Adrenal gland (tissue), 12 donors: ENCODE measurements around the gene NOVA2. TPM values are rescaled to one million over a fixed set of nuclear protein-coding genes. Genes with fewer than 3 reads are reported as not detected.

Experiments used
- DNase-seq, 7 donors: peaks; one replicate each; pipeline ENCODE4 v3.0.0-alpha.2; 2019 to 2020
- H3K27ac ChIP-seq, 5 donors: fragments of 200-600 bp; sonication (generic) in 4 of 5; 1 replicate in 3 of 5; 2 replicates in 2 of 5; pipeline versions ENCODE4 v1.5.1 to v1.8.0; 2016 to 2020; ENCODE audit warnings: mild to moderate bottlenecking in 1 of 5
- H3K27me3 ChIP-seq: fragments of 200-600 bp; 2 replicates; pipeline ENCODE4 v1.8.0; 2021
- H3K36me3 ChIP-seq, 2 donors: fragments of 200-600 bp; replicated peaks in 1 of 2; 1 replicate in 1 of 2; 2 replicates in 1 of 2; pipeline versions ENCODE4 v1.5.1 to v1.8.0; 2018 to 2022
- H3K4me1 ChIP-seq, 2 donors: fragments of 200-600 bp; replicated peaks in 1 of 2; 1 replicate in 1 of 2; 2 replicates in 1 of 2; pipeline versions ENCODE4 v1.5.1 to v1.8.0; 2018 to 2021
- H3K4me3 ChIP-seq, 4 donors: fragments of 200-600 bp; sonication (generic) in 3 of 4; one replicate each; pipeline ENCODE4 v1.5.1; 2016 to 2018
- H3K9me3 ChIP-seq, 3 donors: fragments of 200-600 bp; sonication (generic) in 1 of 3; replicated peaks in 1 of 3; 1 replicate in 2 of 3; 2 replicates in 1 of 3; pipeline versions ENCODE4 v1.5.1 to v1.8.0; 2016 to 2021
- POLR2A ChIP-seq, 2 donors: fragments of 450-650 bp; IDR thresholded peaks; one replicate each; pipeline ENCODE4 v1.6.1; 2017; ENCODE audit warnings: antibody characterized with exemption in 2 of 2, mild to moderate bottlenecking in 2 of 2, moderate library complexity in 1 of 2
- WGBS, 4 donors: extraction: QIAGEN DNeasy Blood & Tissue Kit in 2 of 4; methylation state at CpG; one replicate each; pipeline versions ENCODE4 v1.1.5 to v1.1.7; 2013 to 2017; 5-methylcytosine and 5-hydroxymethylcytosine counted together
- intact Hi-C, 2 donors: fragments of 100-400 bp; cut with DNase I; formaldehyde crosslinking; loops; one replicate each; pipeline versions ENCODE4 v1.14.1 to v1.15.0; 2022 to 2023
- polyA plus RNA-seq, 3 donors: library from polyadenylated mRNA; stranded (reverse); fragments of 200-250 nt in 2 of 3; fragments of 350-450 nt in 1 of 3; fragmentation: Illumina TruSeq in 1 of 3; extraction: RNeasy Lipid Tissue Mini Kit (QIAGEN cat#74804) in 1 of 3; gene quantifications; one replicate each; pipeline ENCODE4 v1.2.3, GENCODE V29; 2013 to 2014
- total RNA-seq, 9 donors: library from RNA; depleted of rRNA in 4 of 9; stranded (reverse); fragments of >200 nt in 4 of 9; fragments of 120-200 nt in 1 of 9; fragmentation: NEBNext Ultra II Directional in 1 of 9; extraction: Animal tissue kit (Norgen Biotek cat#: 25700) in 1 of 9; gene quantifications; one replicate each; pipeline versions ENCODE4 v1.1.0 to v1.2.4, GENCODE V29; 2013 to 2023
- TF ChIP-seq, protein P1 (sequence below), 6 experiments: fragments of 450-650 bp in 4 of 6; fragments of 200-600 bp in 2 of 6; sonication (generic) in 1 of 6; IDR thresholded peaks; 1 replicate in 5 of 6; 2 replicates in 1 of 6; pipeline versions ENCODE4 v1.5.1 to v1.8.0; 2016 to 2021; ENCODE audit warnings: antibody characterized with exemption in 6 of 6, mild to moderate bottlenecking in 2 of 6, moderate library complexity in 1 of 6
- donor health status: healthy with polysubstance abuse.
- donor health status: Bipolar disorder and iron deficiency.
- donor health status: DM: yes; HTN: yes; CAD: no.
- donor health status: DM: no; HTN: no; CAD: no.
- donor health status: DM: no; HTN: no; CAD: no.
- donor health status: DM: yes; HTN: yes; CAD: no.

Gene NOVA2
- total and polyA plus RNA-seq, 12 donors, result 0.54 to 10.8 (median 2.4) TPM

GRCh38 chr19:45901432-45901911 is 72.2 kb downstream of the NOVA2 start:
- H3K27ac ChIP-seq, result peak overlapping the region in 3 of 5 donors; percentile 10 to 75 (median 50)
- peaks cover 16 to 20% of the 10 kb centered on the region in 2 donors for H3K4me1 ChIP-seq
- TF ChIP-seq, protein P1, sequence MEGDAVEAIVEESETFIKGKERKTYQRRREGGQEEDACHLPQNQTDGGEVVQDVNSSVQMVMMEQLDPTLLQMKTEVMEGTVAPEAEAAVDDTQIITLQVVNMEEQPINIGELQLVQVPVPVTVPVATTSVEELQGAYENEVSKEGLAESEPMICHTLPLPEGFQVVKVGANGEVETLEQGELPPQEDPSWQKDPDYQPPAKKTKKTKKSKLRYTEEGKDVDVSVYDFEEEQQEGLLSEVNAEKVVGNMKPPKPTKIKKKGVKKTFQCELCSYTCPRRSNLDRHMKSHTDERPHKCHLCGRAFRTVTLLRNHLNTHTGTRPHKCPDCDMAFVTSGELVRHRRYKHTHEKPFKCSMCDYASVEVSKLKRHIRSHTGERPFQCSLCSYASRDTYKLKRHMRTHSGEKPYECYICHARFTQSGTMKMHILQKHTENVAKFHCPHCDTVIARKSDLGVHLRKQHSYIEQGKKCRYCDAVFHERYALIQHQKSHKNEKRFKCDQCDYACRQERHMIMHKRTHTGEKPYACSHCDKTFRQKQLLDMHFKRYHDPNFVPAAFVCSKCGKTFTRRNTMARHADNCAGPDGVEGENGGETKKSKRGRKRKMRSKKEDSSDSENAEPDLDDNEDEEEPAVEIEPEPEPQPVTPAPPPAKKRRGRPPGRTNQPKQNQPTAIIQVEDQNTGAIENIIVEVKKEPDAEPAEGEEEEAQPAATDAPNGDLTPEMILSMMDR (IDR thresholded peaks at IDR 0.05), result no peak
- peak in 1 of 2 donors; percentile 5 for TF ChIP-seq POLR2A (IDR thresholded peaks at IDR 0.05)
- no peaks in the 10 kb centered on the region for H3K27me3 ChIP-seq
- no peaks in the 10 kb centered on the region for H3K9me3 ChIP-seq
- WGBS, 4 donors, result 3% methylated on average over 60 to 69 of the region's 69 CpGs; no CpG with 5 or more reads in 2 of the 4 donors
- peaks cover 0 to 20% of the 10 kb centered on the region in 2 donors for H3K36me3 ChIP-seq
- H3K4me3 ChIP-seq, result peak overlapping the region in 2 of 4 donors; percentile 50 to 83
- intact Hi-C loops, result no loop called here
- peak in 6 of 7 donors; percentile 48 to 67 (median 64) for DNase-seq

- H3K9me3 ChIP-seq, result no peaks in the 10 kb centered on the region
- TF ChIP-seq, protein P1 (IDR thresholded peaks at IDR 0.05), result no peak
- no peak for TF ChIP-seq POLR2A (IDR thresholded peaks at IDR 0.05)
- H3K27me3 ChIP-seq, result no peaks in the 10 kb centered on the region
- no peak for DNase-seq
- peaks cover 16 to 20% of the 10 kb centered on the region in 2 donors for H3K4me1 ChIP-seq
- 35 to 61% (median 47%) methylated on average over 7 to 22 of the region's 22 CpGs for WGBS, 4 donors
- peak overlapping the region in 2 of 4 donors; percentile 50 to 83 for H3K4me3 ChIP-seq
- peaks cover 0 to 20% of the 10 kb centered on the region in 2 donors for H3K36me3 ChIP-seq
- peak overlapping the region in 3 of 5 donors; percentile 10 to 75 (median 50) for H3K27ac ChIP-seq
- intact Hi-C loops, result no loop called here
Measured at GRCh38 chr19:45900738-45901431, 72.8 kb downstream of the NOVA2 start.

- Histone ChIP-seq H3K27ac (peak overlapping the region in 2 of 5 donors; percentile 10 to 75), H3K27me3 (no peaks in the 10 kb centered on the region), H3K4me1 (peaks cover 16 to 20% of the 10 kb centered on the region in 2 donors), H3K9me3 (no peaks in the 10 kb centered on the region), H3K36me3 (peaks cover 0 to 27% of the 10 kb centered on the region in 2 donors), H3K4me3 (no peak overlapping the region)
- intact Hi-C loops, result no loop called here
- TF ChIP-seq, protein P1 (IDR thresholded peaks at IDR 0.05), result no peak
- TF ChIP-seq POLR2A (IDR thresholded peaks at IDR 0.05), result no peak
- no peak for DNase-seq
- WGBS, 4 donors, result 74 to 81% (median 76%) methylated on average over 4 of the region's 4 CpGs
Measured at GRCh38 chr19:45899919-45900589, 73.6 kb downstream of the NOVA2 start.

DNA sequence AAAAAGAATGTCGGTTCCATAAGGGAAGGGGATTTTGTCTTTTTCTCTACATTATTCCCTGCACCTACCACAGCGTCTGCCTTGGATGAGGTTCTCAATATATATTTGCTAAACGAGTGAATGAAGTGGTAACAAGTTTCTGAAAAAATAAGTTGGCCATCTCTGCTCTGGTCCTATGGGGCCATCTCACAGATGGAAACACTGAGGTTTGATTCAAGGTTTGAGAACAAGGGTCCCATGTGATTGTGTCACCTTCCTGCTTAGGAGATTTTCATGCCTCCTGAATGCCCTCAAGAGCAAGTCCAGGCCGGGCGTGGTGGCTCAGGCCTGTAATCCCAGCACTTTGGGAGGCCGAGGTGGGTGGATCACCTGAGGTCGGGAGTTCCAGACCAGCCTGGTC is 74.4 kb downstream of the NOVA2 start:
- Histone ChIP-seq H3K9me3 (no peaks in the 10 kb centered on the region), H3K4me1 (peaks cover 16 to 20% of the 10 kb centered on the region in 2 donors), H3K27ac (no peak overlapping the region), H3K4me3 (no peak overlapping the region), H3K36me3 (peaks cover 0 to 35% of the 10 kb centered on the region in 2 donors), H3K27me3 (no peaks in the 10 kb centered on the region)
- intact Hi-C loops, result no loop called here
- TF ChIP-seq POLR2A (IDR thresholded peaks at IDR 0.05), result no peak
- TF ChIP-seq, protein P1 (IDR thresholded peaks at IDR 0.05), result no peak
- DNase-seq, result no peak
- WGBS, 4 donors, result 93 to 95% (median 93%) methylated on average over 6 to 7 of the region's 7 CpGs
